Measurements from ENCODE around the gene DAGLA.

DNA sequence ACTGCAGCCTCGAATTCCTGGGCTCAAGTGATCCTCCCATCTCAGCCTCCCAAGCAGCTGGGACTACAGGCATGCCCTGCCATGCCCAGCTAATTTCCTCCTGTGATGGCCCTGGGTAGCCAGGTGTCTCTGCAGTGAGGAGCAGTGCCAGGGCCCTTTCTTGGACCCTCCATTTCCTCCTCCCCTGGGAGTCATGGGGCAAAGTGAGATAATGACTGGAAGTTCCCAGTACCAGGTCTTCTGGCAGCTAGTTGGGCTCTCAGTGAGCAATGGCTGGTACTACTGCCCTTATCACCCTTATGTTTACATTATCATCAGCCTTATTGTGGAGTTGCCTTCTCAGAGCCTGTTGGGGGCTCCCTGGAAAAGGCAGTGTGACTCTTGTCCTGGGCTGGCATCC lies 17.6 kb downstream of the DAGLA start:
- no peak for TF ChIP-seq POLR2AphosphoS5 (IDR thresholded peaks at IDR 0.05)
- no peak for TF ChIP-seq POLR2A (IDR thresholded peaks at IDR 0.05)
- no peak for TF ChIP-seq CTCF (IDR thresholded peaks at IDR 0.05 in 8 of 11, conservative IDR thresholded peaks at IDR 0.05 in 3 of 11)
